Caco-2 (cell line): Measurements from ENCODE around the gene TPRX1. TPM values are rescaled to one million over a fixed set of nuclear protein-coding genes. Genes with fewer than 3 reads are reported as not detected.

Source experiments
- BruUV-seq: library from RNA; stranded (reverse); fragments of 400-500 nt; replicated peaks from 2 replicates; lab custom pipeline; 2021; lab: Mats Ljungman, UMichigan
- CTCF ChIA-PET: fragments of 300-600 bp; sonication (Branson Sonifier 250); formaldehyde crosslinking; loops from one replicate; lab custom pipeline; 2022; ENCODE audit warnings: antibody characterized with exemption; lab: Charles Lee
- POLR2A ChIA-PET: fragments of 300-600 bp; sonication (Branson Sonifier 250); formaldehyde crosslinking; loops from one replicate; lab custom pipeline; 2022; ENCODE audit warnings: antibody characterized with exemption; lab: Charles Lee
- DNase-seq, 2 experiments: peaks; one replicate each; pipeline versions ENCODE4 v3.0.0 to v3.0.0-alpha.2; 2020 to 2022
- H3K27me3 ChIP-seq: replicated peaks from 2 replicates; pipeline ENCODE4 v1.6.0; 2011; ENCODE audit warnings: low read length; ENCODE audit not compliant: control insufficient read depth, insufficient read depth
- H3K36me3 ChIP-seq: 2 replicates; pipeline ENCODE4 v1.5.1; 2011; ENCODE audit warnings: low read length; ENCODE audit not compliant: control insufficient read depth, insufficient read depth
- H3K4me1 ChIP-seq: fragments of 250-450 bp; sonication (Bioruptor Pico); 2 replicates; pipeline ENCODE4 v1.5.1; 2020; ENCODE audit warnings: mild to moderate bottlenecking
- H3K4me3 ChIP-seq: 2 replicates; pipeline ENCODE4 v1.5.1; 2011; ENCODE audit warnings: low read depth, mild to moderate bottlenecking, control low read depth, low read length
- H3K9me3 ChIP-seq: fragments of 250-450 bp; sonication (Bioruptor Pico); 2 replicates; pipeline ENCODE4 v1.5.1; 2020; ENCODE audit warnings: mild to moderate bottlenecking, moderate library complexity
- H3K27ac Mint-ChIP-seq: one replicate; pipeline ENCODE4 v1.8.0; 2022; ENCODE audit warnings: mixed read lengths; ENCODE audit not compliant: unreplicated experiment
- H3K27me3 Mint-ChIP-seq: one replicate; pipeline ENCODE4 v1.8.0; 2022; ENCODE audit warnings: mixed read lengths; ENCODE audit not compliant: insufficient read depth, unreplicated experiment
- H3K36me3 Mint-ChIP-seq: one replicate; pipeline ENCODE4 v1.8.0; 2022; ENCODE audit warnings: mild to moderate bottlenecking, mixed read lengths; ENCODE audit not compliant: insufficient read depth, unreplicated experiment
- H3K4me1 Mint-ChIP-seq: one replicate; pipeline ENCODE4 v1.8.0; 2022; ENCODE audit warnings: low read depth, mixed read lengths; ENCODE audit not compliant: unreplicated experiment
- H3K4me3 Mint-ChIP-seq: one replicate; pipeline ENCODE4 v1.8.0; 2022; ENCODE audit warnings: mild to moderate bottlenecking, moderate library complexity, mixed read lengths; ENCODE audit not compliant: unreplicated experiment
- H3K9me3 Mint-ChIP-seq: one replicate; pipeline ENCODE4 v1.8.0; 2022; ENCODE audit warnings: mixed read lengths; ENCODE audit not compliant: unreplicated experiment
- CTCF ChIP-seq, 2 experiments: fragments of 200-600 bp in 1 of 2; IDR thresholded peaks; 1 replicate in 1 of 2; 2 replicates in 1 of 2; pipeline versions ENCODE4 v1.5.1 to v1.8.0; 2011 to 2022; ENCODE audit warnings: antibody characterized with exemption in 1 of 2, control low read depth in 1 of 2, inconsistent platforms in 1 of 2, low read depth in 1 of 2, low read length in 1 of 2, mild to moderate bottlenecking in 1 of 2, moderate library complexity in 1 of 2; ENCODE audit not compliant: insufficient read depth in 1 of 2, severe bottlenecking in 1 of 2, unreplicated experiment in 1 of 2
- intact Hi-C: fragments of 100-400 bp; cut with micrococcal nuclease; formaldehyde crosslinking; loops from one replicate; pipeline ENCODE4 v1.10.0; 2022; ENCODE audit not compliant: unreplicated experiment
- total RNA-seq: library from RNA; stranded (reverse); gene quantifications from 2 replicates; pipeline ENCODE4 v1.2.3, GENCODE V29; 2022

The TPRX1 gene
- total RNA-seq, 1 experiment from 2014 or later, result not detected

DNA sequence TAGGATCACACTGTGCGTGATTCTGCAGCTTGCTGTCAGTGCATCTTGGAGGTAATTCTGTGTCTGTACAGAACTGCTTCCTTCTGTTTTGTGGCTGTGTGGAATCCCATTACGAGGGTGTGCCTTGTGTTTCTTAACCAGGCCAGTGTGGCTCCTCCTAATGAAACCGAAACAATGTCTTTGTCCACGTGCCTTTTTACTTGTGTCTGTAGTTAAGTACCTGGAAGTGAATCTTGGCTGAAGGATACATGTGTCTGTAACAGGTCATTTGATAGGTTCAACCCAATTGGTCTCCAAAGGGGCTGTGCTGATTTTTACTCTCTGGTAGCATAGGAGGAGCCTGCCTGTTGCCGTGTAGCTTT is 45.9 kb downstream of the TPRX1 start:
- no peak for TF ChIP-seq CTCF (IDR thresholded peaks at IDR 0.05; ENCODE audit: insufficient read depth in 1 of 2, low read depth in 1 of 2, low read length in 1 of 2, severe bottlenecking in 1 of 2, unreplicated experiment in 1 of 2)
- no peak for DNase-seq
- Mint-ChIP-seq H3K4me3 (no peak overlapping the region), H3K27me3 (no peaks in the 10 kb centered on the region), H3K9me3 (no peaks in the 10 kb centered on the region), H3K27ac (no peak overlapping the region), H3K4me1 (peaks cover 9% of the 10 kb centered on the region), H3K36me3 (peaks cover 72% of the 10 kb centered on the region)
- intact Hi-C loops, result no loop called here
- ChIA-PET CTCF (interaction anchor here (0.9 to 1.2 kb wide), 2 partner anchors 45 to 322 kb away, joined by 3 read pairs; partner anchors contain the start of gene EHD2), POLR2A (no interaction called here)
- no peaks in the 10 kb centered on the region for H3K9me3 ChIP-seq
- no peak overlapping the region for H3K4me3 ChIP-seq
- BruUV-seq, result no TSS peak
- peaks cover 10% of the 10 kb centered on the region; the same call in 1 of the 2 replicates for H3K4me1 ChIP-seq
- no peaks in the 10 kb centered on the region for H3K27me3 ChIP-seq
- H3K36me3 ChIP-seq, result peaks cover 9% of the 10 kb centered on the region

DNA sequence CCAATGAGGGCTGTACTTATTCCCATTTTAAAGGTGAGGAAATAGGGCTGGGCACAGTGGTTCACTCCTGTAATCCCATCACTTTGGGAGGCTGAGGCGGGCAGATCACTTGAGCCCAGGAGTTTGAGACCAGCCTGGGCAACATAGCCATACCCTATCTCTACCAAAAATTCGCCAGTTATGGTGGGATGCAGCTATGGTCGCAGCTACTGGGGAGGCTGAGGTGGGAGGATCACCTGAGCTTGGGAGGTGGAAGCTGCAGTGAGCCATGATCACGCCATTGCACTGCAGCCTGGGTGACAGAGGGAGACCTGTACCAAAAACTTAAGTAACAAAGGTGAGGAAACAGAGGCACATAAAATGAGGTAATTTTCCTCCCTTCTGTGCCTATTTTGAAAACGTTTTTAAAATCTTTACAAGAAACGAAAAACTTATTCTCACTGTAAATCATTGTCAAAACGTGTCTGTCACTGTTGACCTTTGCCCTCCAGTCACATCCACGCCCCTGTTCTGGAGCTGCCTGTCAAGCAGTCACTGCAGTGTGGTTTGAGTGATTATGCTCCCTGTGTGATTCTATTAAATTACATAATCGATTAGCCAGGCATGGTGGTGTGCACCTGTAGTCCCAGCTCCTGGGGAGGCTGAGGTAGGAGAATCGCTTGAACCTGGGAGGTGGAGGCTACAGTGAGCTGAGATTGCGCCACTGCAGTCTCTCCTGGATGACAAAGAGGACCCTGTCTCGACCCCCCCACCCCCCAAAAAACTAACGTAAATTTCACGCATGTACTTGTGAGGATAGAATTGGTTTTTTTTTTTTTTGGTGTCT is 46.5 kb downstream of the TPRX1 start:
- Histone ChIP-seq H3K4me3 (no peak overlapping the region), H3K4me1 (peaks cover 10% of the 10 kb centered on the region; the same call in 1 of the 2 replicates), H3K9me3 (no peaks in the 10 kb centered on the region), H3K36me3 (peaks cover 9% of the 10 kb centered on the region), H3K27me3 (no peaks in the 10 kb centered on the region)
- no peaks in the 10 kb centered on the region for H3K9me3 Mint-ChIP-seq
- TF ChIP-seq CTCF (IDR thresholded peaks at IDR 0.05; ENCODE audit: insufficient read depth in 1 of 2, low read depth in 1 of 2, low read length in 1 of 2, severe bottlenecking in 1 of 2, unreplicated experiment in 1 of 2), result no peak
- peaks cover 9% of the 10 kb centered on the region for H3K4me1 Mint-ChIP-seq
- no TSS peak for BruUV-seq
- H3K36me3 Mint-ChIP-seq, result peaks cover 75% of the 10 kb centered on the region
- DNase-seq, result peak; percentile 46 to 55
- intact Hi-C loops, result no loop called here
- no peak overlapping the region for H3K4me3 Mint-ChIP-seq
- H3K27ac Mint-ChIP-seq, result no peak overlapping the region
- POLR2A ChIA-PET, result no interaction called here
- CTCF ChIA-PET, result interaction anchor here (0.9 kb wide), 1 partner anchor 321 kb away, joined by 3 read pairs; no protein-coding TSS in a partner anchor
- no peaks in the 10 kb centered on the region for H3K27me3 Mint-ChIP-seq

- Mint-ChIP-seq H3K27me3 (no peaks in the 10 kb centered on the region), H3K27ac (peak overlapping the region; percentile 46), H3K9me3 (no peaks in the 10 kb centered on the region), H3K4me1 (peaks cover 9% of the 10 kb centered on the region), H3K4me3 (no peak overlapping the region), H3K36me3 (peaks cover 78% of the 10 kb centered on the region)
- no TSS peak for BruUV-seq
- H3K27me3 ChIP-seq, result no peaks in the 10 kb centered on the region
- intact Hi-C loops, result no loop called here
- H3K9me3 ChIP-seq, result no peaks in the 10 kb centered on the region
- peaks cover 10% of the 10 kb centered on the region; the same call in 1 of the 2 replicates for H3K4me1 ChIP-seq
- ChIA-PET CTCF (no interaction called here), POLR2A (no interaction called here)
- DNase-seq, result no peak
- no peak overlapping the region for H3K4me3 ChIP-seq
- TF ChIP-seq CTCF (IDR thresholded peaks at IDR 0.05; ENCODE audit: insufficient read depth in 1 of 2, low read depth in 1 of 2, low read length in 1 of 2, severe bottlenecking in 1 of 2, unreplicated experiment in 1 of 2), result no peak
- peaks cover 11% of the 10 kb centered on the region for H3K36me3 ChIP-seq
These were observed 47.3 kb downstream of the TPRX1 start for GRCh38 chr19:47756953-47757608.
